Measurements from ENCODE around the gene GOLGA2. TPM values are rescaled to one million over a fixed set of nuclear protein-coding genes. Genes with fewer than 3 reads are reported as not detected.
A peak's percentile ranks its signal among the peaks of the same experiment; 100 is the strongest.
"Not testable (repeated sequence)": the region's sequence is repeated elsewhere in the genome, so short reads cannot be mapped to it uniquely, and the experiment has no call there.

GOLGA2 gene
- polyA plus RNA-seq, 3 donors = 67.6 to 71.2 (median 67.6) TPM

- DNase-seq (ENCODE audit: low read depth in 3 of 3, low spot score in 2 of 3) = no peak
Observed at GRCh38 chr9:128296340-128297220, 20.8 kb upstream of the GOLGA2 start.

- DNase-seq (ENCODE audit: low read depth in 3 of 3, low spot score in 2 of 3) = no peak
Observed at GRCh38 chr9:128294142-128294541, 18.3 kb upstream of the GOLGA2 start.

- no peak for DNase-seq (ENCODE audit: low read depth in 3 of 3, low spot score in 2 of 3)
Observed at GRCh38 chr9:128293091-128293490, 17.3 kb upstream of the GOLGA2 start.

- no peak for DNase-seq (ENCODE audit: low read depth in 3 of 3, low spot score in 2 of 3)
Observed at GRCh38 chr9:128292009-128292408, 16.2 kb upstream of the GOLGA2 start.

GRCh38 chr9:128288273-128289004, 12.6 kb upstream of the GOLGA2 start:
- no peak for DNase-seq (ENCODE audit: low read depth in 3 of 3, low spot score in 2 of 3)

- no peak for DNase-seq (ENCODE audit: low read depth in 3 of 3, low spot score in 2 of 3)
Observed at GRCh38 chr9:128286440-128286839, 10.6 kb upstream of the GOLGA2 start.

- DNase-seq (ENCODE audit: low read depth in 3 of 3, low spot score in 2 of 3) = no peak
Observed at GRCh38 chr9:128285033-128285784, 9.4 kb upstream of the GOLGA2 start.

- no peak for DNase-seq (ENCODE audit: low read depth in 3 of 3, low spot score in 2 of 3)
Observed at GRCh38 chr9:128282500-128282899, 6.7 kb upstream of the GOLGA2 start.

GRCh38 chr9:128280084-128280622, 4.3 kb upstream of the GOLGA2 start:
- no peak for DNase-seq (ENCODE audit: low read depth in 3 of 3, low spot score in 2 of 3)

- DNase-seq (ENCODE audit: low read depth in 3 of 3, low spot score in 2 of 3) = not testable (repeated sequence)
Observed at GRCh38 chr9:128279088-128280073, 3.6 kb upstream of the GOLGA2 start.

GRCh38 chr9:128276574-128277270, 915 bp upstream of the GOLGA2 start:
- no peak for DNase-seq (ENCODE audit: low read depth in 3 of 3, low spot score in 2 of 3)

GRCh38 chr9:128276008-128276573, 284 bp upstream of the GOLGA2 start, which contains the start of gene SWI5:
Gene SWI5, plus strand, starts transcription at chr9:128276276.
- peak; percentile 99 for DNase-seq (ENCODE audit: low read depth in 3 of 3, low spot score in 2 of 3)

GRCh38 chr9:128274245-128274644, 1.6 kb downstream of the GOLGA2 start:
- DNase-seq (ENCODE audit: low read depth in 3 of 3, low spot score in 2 of 3) = no peak

GRCh38 chr9:128271512-128271911, 4.3 kb downstream of the GOLGA2 start:
- no peak for DNase-seq (ENCODE audit: low read depth in 3 of 3, low spot score in 2 of 3)

- DNase-seq (ENCODE audit: low read depth in 3 of 3, low spot score in 2 of 3) = no peak
Observed at GRCh38 chr9:128271112-128271511, 4.7 kb downstream of the GOLGA2 start.

GRCh38 chr9:128266868-128267590, 8.8 kb downstream of the GOLGA2 start:
- no peak for DNase-seq (ENCODE audit: low read depth in 3 of 3, low spot score in 2 of 3)

- no peak for DNase-seq (ENCODE audit: low read depth in 3 of 3, low spot score in 2 of 3)
Observed at GRCh38 chr9:128265348-128265847, 10.4 kb downstream of the GOLGA2 start.

- no peak for DNase-seq (ENCODE audit: low read depth in 3 of 3, low spot score in 2 of 3)
Observed at GRCh38 chr9:128262687-128263086, 13.1 kb downstream of the GOLGA2 start.

Measured in right renal cortex interstitium (tissue), 3 donors.